Neuronal stem cell (in vitro differentiated cells): ENCODE results near the gene LUZP2.
A peak's percentile ranks its signal among the peaks of the same experiment; 100 is the strongest.

Source experiments
- DNase-seq: peaks from one replicate; pipeline ENCODE4 v3.0.0-alpha.2; 2013; ENCODE audit warnings: low spot score
- H2AFZ ChIP-seq: one replicate; pipeline ENCODE4 v1.6.1; 2013; ENCODE audit warnings: mild to moderate bottlenecking, low read length, inconsistent platforms
- H2AK5ac ChIP-seq: 2 replicates; pipeline ENCODE4 v1.6.1; 2013; ENCODE audit warnings: low read depth, mild to moderate bottlenecking, inconsistent platforms, low read length, moderate library complexity, mixed read lengths
- H2BK120ac ChIP-seq: 2 replicates; pipeline ENCODE4 v1.6.1; 2013; ENCODE audit warnings: low read depth, mild to moderate bottlenecking, inconsistent platforms, low read length, moderate library complexity, mixed read lengths
- H2BK12ac ChIP-seq: one replicate; pipeline ENCODE4 v1.6.1; 2013; ENCODE audit warnings: low read length, inconsistent platforms
- H2BK15ac ChIP-seq: 2 replicates; pipeline ENCODE4 v1.6.1; 2013; ENCODE audit warnings: mild to moderate bottlenecking, low read length, inconsistent platforms, mixed read lengths
- H2BK5ac ChIP-seq: one replicate; pipeline ENCODE4 v1.6.1; 2013; ENCODE audit warnings: inconsistent platforms, mild to moderate bottlenecking, low read length, moderate library complexity
- H3K14ac ChIP-seq: one replicate; pipeline ENCODE4 v1.6.1; 2013; ENCODE audit warnings: low read length, inconsistent platforms
- H3K18ac ChIP-seq: 2 replicates; pipeline ENCODE4 v1.6.1; 2013; ENCODE audit warnings: low read length, inconsistent platforms
- H3K23ac ChIP-seq: 2 replicates; pipeline ENCODE4 v1.6.1; 2013; ENCODE audit warnings: low read depth, mild to moderate bottlenecking, mixed read lengths, low read length, inconsistent platforms; ENCODE audit not compliant: poor library complexity
- H3K27ac ChIP-seq: replicated peaks from 3 replicates; pipeline ENCODE4 v1.5.1; 2013; ENCODE audit warnings: low read length, inconsistent platforms
- H3K27me3 ChIP-seq, 3 experiments: 2 replicates each; pipeline ENCODE4 v1.6.1; 2013; ENCODE audit warnings: low read length in 3 of 3, mild to moderate bottlenecking in 2 of 3, inconsistent platforms in 1 of 3, low read depth in 1 of 3, mixed read lengths in 1 of 3, moderate library complexity in 1 of 3; ENCODE audit not compliant: control insufficient read depth in 3 of 3, insufficient read depth in 3 of 3
- H3K36me3 ChIP-seq, 2 donors: replicated peaks in 1 of 2; 2 replicates each; pipeline ENCODE4 v1.6.1; 2013; ENCODE audit warnings: low read length in 2 of 2; ENCODE audit not compliant: control insufficient read depth in 2 of 2, insufficient read depth in 2 of 2
- H3K4ac ChIP-seq: 2 replicates; pipeline ENCODE4 v1.6.1; 2013; ENCODE audit warnings: inconsistent platforms, mild to moderate bottlenecking, low read length, moderate library complexity
- H3K4me1 ChIP-seq, 2 donors: 1 replicate in 1 of 2; 2 replicates in 1 of 2; pipeline ENCODE4 v1.6.1; 2013; ENCODE audit warnings: low read length in 2 of 2, low read depth in 1 of 2; ENCODE audit not compliant: control insufficient read depth in 2 of 2, insufficient read depth in 1 of 2
- H3K4me2 ChIP-seq: one replicate; pipeline ENCODE4 v1.6.1; 2013; ENCODE audit warnings: mild to moderate bottlenecking, low read length, inconsistent platforms; ENCODE audit not compliant: insufficient read depth, poor library complexity, severe bottlenecking
- H3K4me3 ChIP-seq, 2 donors: 2 replicates each; pipeline ENCODE4 v1.5.1; 2013; ENCODE audit warnings: low read length in 2 of 2, mild to moderate bottlenecking in 2 of 2, inconsistent platforms in 1 of 2, moderate library complexity in 1 of 2
- H3K79me1 ChIP-seq: one replicate; pipeline ENCODE4 v1.6.1; 2013; ENCODE audit warnings: low read depth, mild to moderate bottlenecking, inconsistent platforms, low read length, moderate library complexity
- H3K9ac ChIP-seq: one replicate; pipeline ENCODE4 v1.6.1; 2013; ENCODE audit warnings: mild to moderate bottlenecking, low read depth, low read length, inconsistent platforms; ENCODE audit not compliant: poor library complexity
- H3K9me3 ChIP-seq, 2 donors: replicated peaks in 1 of 2; 2 replicates each; pipeline versions ENCODE3 to v1.6.1; 2013; ENCODE audit warnings: low read length in 2 of 2, mild to moderate bottlenecking in 2 of 2, inconsistent platforms in 1 of 2, low read depth in 1 of 2, mixed read lengths in 1 of 2, moderate library complexity in 1 of 2; ENCODE audit not compliant: control insufficient read depth in 2 of 2, insufficient read depth in 1 of 2
- H4K8ac ChIP-seq: one replicate; pipeline ENCODE4 v1.6.1; 2013; ENCODE audit warnings: low read depth, mild to moderate bottlenecking, inconsistent platforms, low read length, moderate library complexity
- H4K91ac ChIP-seq: one replicate; pipeline ENCODE4 v1.6.1; 2013; ENCODE audit warnings: low read length, low read depth, mild to moderate bottlenecking, inconsistent platforms; ENCODE audit not compliant: poor library complexity
- WGBS, 2 donors: extraction: QIAGEN DNeasy Blood & Tissue Kit; methylation state at CpG; one replicate each; pipeline ENCODE4 v1.1.7; 2013; ENCODE audit warnings: missing lambda C conversion rate in 2 of 2, mixed read lengths in 1 of 2; ENCODE audit not compliant: insufficient read length in 2 of 2, insufficient replicate concordance in 1 of 2; ENCODE audit errors: extremely low coverage in 2 of 2; 5-methylcytosine and 5-hydroxymethylcytosine counted together

The LUZP2 gene

GRCh38 chr11:25038131-25038530, 541.3 kb downstream of the LUZP2 start:
- H3K4me1 ChIP-seq = no peaks in the 10 kb centered on the region
- H3K36me3 ChIP-seq = no peaks in the 10 kb centered on the region
- no peak overlapping the region for H3K4me2 ChIP-seq
- no peak overlapping the region for H3K4me3 ChIP-seq
- H3K79me1 ChIP-seq = no peaks in the 10 kb centered on the region
- H3K9ac ChIP-seq = no peak overlapping the region
- no peaks in the 10 kb centered on the region for H3K9me3 ChIP-seq
- no peak overlapping the region for H4K91ac ChIP-seq
- H3K23ac ChIP-seq = no peak overlapping the region
- H2AFZ ChIP-seq = no peak overlapping the region
- H3K27me3 ChIP-seq = no peaks in the 10 kb centered on the region
- no peak overlapping the region for H3K27ac ChIP-seq
- no peak overlapping the region for H2BK5ac ChIP-seq
- H3K18ac ChIP-seq = no peak overlapping the region
- no peak overlapping the region for H4K8ac ChIP-seq
- no peak overlapping the region for H2AK5ac ChIP-seq
- no peak overlapping the region for H2BK12ac ChIP-seq
- H2BK120ac ChIP-seq = no peak overlapping the region
- H3K4ac ChIP-seq = no peak overlapping the region
- DNase-seq = no peak
- H2BK15ac ChIP-seq = no peak overlapping the region
- H3K14ac ChIP-seq = no peak overlapping the region

- Histone ChIP-seq H2BK120ac (no peak overlapping the region), H3K14ac (no peak overlapping the region), H3K27me3 (no peaks in the 10 kb centered on the region), H3K36me3 (no peaks in the 10 kb centered on the region), H3K9me3 (no peaks in the 10 kb centered on the region), H3K4me1 (no peaks in the 10 kb centered on the region), H3K4me2 (no peak overlapping the region), H3K27ac (no peak overlapping the region), H3K9ac (no peak overlapping the region), H4K91ac (no peak overlapping the region), H2BK12ac (no peak overlapping the region), H3K4ac (no peak overlapping the region), H2BK5ac (no peak overlapping the region), H3K4me3 (no peak overlapping the region), H2AFZ (no peak overlapping the region), H3K79me1 (no peaks in the 10 kb centered on the region), H4K8ac (no peak overlapping the region), H3K18ac (no peak overlapping the region), H3K23ac (peak overlapping the region; percentile 11), H2AK5ac (no peak overlapping the region), H2BK15ac (no peak overlapping the region)
- DNase-seq = no peak
- no CpG with 5 or more reads among the region's 2 CpGs for WGBS, 2 donors
Measured at GRCh38 chr11:25039165-25039564, 542.3 kb downstream of the LUZP2 start.

- Histone ChIP-seq H3K4me2 (no peak overlapping the region), H2BK12ac (no peak overlapping the region), H2BK15ac (no peak overlapping the region), H2BK5ac (no peak overlapping the region), H2BK120ac (no peak overlapping the region), H3K36me3 (no peaks in the 10 kb centered on the region), H3K23ac (no peak overlapping the region), H4K8ac (no peak overlapping the region), H4K91ac (no peak overlapping the region), H3K4me1 (no peaks in the 10 kb centered on the region), H3K18ac (no peak overlapping the region), H3K27ac (no peak overlapping the region), H2AK5ac (no peak overlapping the region), H2AFZ (no peak overlapping the region), H3K4ac (no peak overlapping the region), H3K14ac (no peak overlapping the region), H3K27me3 (no peaks in the 10 kb centered on the region), H3K79me1 (no peaks in the 10 kb centered on the region), H3K9me3 (no peaks in the 10 kb centered on the region), H3K4me3 (no peak overlapping the region), H3K9ac (no peak overlapping the region)
- no peak for DNase-seq
- WGBS, 2 donors = no CpG with 5 or more reads among the region's 1 CpG
Measured at GRCh38 chr11:25048632-25049031, 551.8 kb downstream of the LUZP2 start.

- H3K4me2 ChIP-seq = no peak overlapping the region
- no peak overlapping the region for H4K8ac ChIP-seq
- H3K23ac ChIP-seq = no peak overlapping the region
- no peaks in the 10 kb centered on the region for H3K79me1 ChIP-seq
- no peak overlapping the region for H3K18ac ChIP-seq
- no peak overlapping the region for H3K4me3 ChIP-seq
- no peak overlapping the region for H2AK5ac ChIP-seq
- H2BK120ac ChIP-seq = no peak overlapping the region
- H3K27me3 ChIP-seq = no peaks in the 10 kb centered on the region
- no peak overlapping the region for H3K27ac ChIP-seq
- H3K36me3 ChIP-seq = no peaks in the 10 kb centered on the region
- no peak overlapping the region for H2BK12ac ChIP-seq
- H4K91ac ChIP-seq = no peak overlapping the region
- H3K4ac ChIP-seq = no peak overlapping the region
- no peak overlapping the region for H2AFZ ChIP-seq
- H3K9me3 ChIP-seq = no peaks in the 10 kb centered on the region
- H3K4me1 ChIP-seq = no peaks in the 10 kb centered on the region
- no peak overlapping the region for H2BK15ac ChIP-seq
- H3K14ac ChIP-seq = no peak overlapping the region
- no peak for DNase-seq
- no peak overlapping the region for H2BK5ac ChIP-seq
- no peak overlapping the region for H3K9ac ChIP-seq
Measured at GRCh38 chr11:25052844-25053243, 556.0 kb downstream of the LUZP2 start.
